Karpas-422 (cell line): ENCODE data around the gene SPAG16. TPM values are rescaled to one million over a fixed set of nuclear protein-coding genes. Genes with fewer than 3 reads are reported as not detected.

Experiments used
- DNase-seq: peaks from one replicate; pipeline ENCODE4 v3.0.0-alpha.2; 2015
- H2AFZ ChIP-seq: fragments of 200-600 bp; sonication (generic); 2 replicates; pipeline ENCODE4 v1.6.1; 2014; ENCODE audit warnings: antibody characterized with exemption, low read length, mixed read lengths
- H3K27ac ChIP-seq: fragments of 200-600 bp; sonication (generic); 2 replicates; pipeline ENCODE4 v1.5.1; 2014; ENCODE audit warnings: mild to moderate bottlenecking, low read length, moderate library complexity
- H3K27me3 ChIP-seq: fragments of 200-600 bp; sonication (generic); 2 replicates; pipeline ENCODE4 v1.6.1; 2014; ENCODE audit warnings: low read length, mixed read lengths
- H3K36me3 ChIP-seq: fragments of 200-600 bp; sonication (generic); 2 replicates; pipeline ENCODE4 v1.6.1; 2014; ENCODE audit warnings: low read length, mixed read lengths; ENCODE audit not compliant: insufficient read depth
- H3K4me1 ChIP-seq: fragments of 200-600 bp; sonication (generic); 2 replicates; pipeline ENCODE4 v1.6.1; 2014; ENCODE audit warnings: mild to moderate bottlenecking, low read length, mixed read lengths
- H3K4me2 ChIP-seq: fragments of 200-600 bp; sonication (generic); 2 replicates; pipeline ENCODE4 v1.6.1; 2014; ENCODE audit warnings: low read length, low read depth, mild to moderate bottlenecking; ENCODE audit not compliant: poor library complexity, severe bottlenecking
- H3K4me3 ChIP-seq: fragments of 200-600 bp; sonication (generic); 2 replicates; pipeline ENCODE4 v1.5.1; 2014; ENCODE audit warnings: mild to moderate bottlenecking, antibody characterized with exemption, low read length, mixed read lengths
- H3K79me2 ChIP-seq: fragments of 200-600 bp; sonication (generic); 2 replicates; pipeline ENCODE4 v1.6.1; 2014; ENCODE audit warnings: mild to moderate bottlenecking, low read length, mixed read lengths
- H3K9ac ChIP-seq: fragments of 200-600 bp; sonication (generic); 2 replicates; pipeline ENCODE4 v1.6.0; 2014; ENCODE audit warnings: low read length
- H3K9me2 ChIP-seq: fragments of 200-600 bp; sonication (generic), shearing (Covaris generic); replicated peaks from 2 replicates; pipeline ENCODE4 v1.6.0; 2014; ENCODE audit warnings: mild to moderate bottlenecking, low read length, moderate library complexity; ENCODE audit not compliant: insufficient read depth
- H3K9me3 ChIP-seq: fragments of 300-700, 200-600 bp; sonication (generic); 2 replicates; pipeline ENCODE4 v1.6.1; 2014; ENCODE audit warnings: low read length, mixed read lengths
- H4K20me1 ChIP-seq: fragments of 200-600 bp; sonication (generic); 2 replicates; pipeline ENCODE4 v1.6.1; 2014; ENCODE audit warnings: mild to moderate bottlenecking, antibody characterized with exemption, low read length, low read depth; ENCODE audit not compliant: insufficient read depth
- total RNA-seq: library from RNA; depleted of rRNA; stranded (reverse); fragments of >200 nt; shearing (Covaris generic); gene quantifications from 2 replicates; pipeline ENCODE4 v1.2.3, GENCODE V29; 2014; ENCODE audit warnings: low replicate concordance

The SPAG16 gene
- total RNA-seq, 1 experiment from 2014 or later, result 67.8 TPM

DNA sequence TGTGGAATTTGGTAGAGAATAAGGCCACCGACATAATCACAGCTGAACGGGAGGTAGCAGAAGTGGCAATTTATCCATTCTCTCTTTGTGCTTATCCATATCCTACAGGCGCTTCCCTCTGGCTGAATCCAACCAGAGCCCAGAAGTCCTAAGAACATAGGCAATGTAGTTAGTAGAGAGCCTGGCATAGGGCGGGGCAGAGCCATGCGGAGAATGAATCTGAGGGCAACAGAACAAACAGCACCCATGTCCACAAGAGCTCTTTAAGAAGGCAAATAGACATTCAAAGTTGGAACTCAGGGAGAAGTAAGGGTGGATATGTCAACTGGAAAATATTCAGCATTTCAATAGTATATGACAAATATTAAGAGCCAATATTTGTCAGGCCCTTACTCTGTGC is 820.7 kb downstream of the SPAG16 start:
- no peaks in the 10 kb centered on the region for H3K27me3 ChIP-seq
- H3K4me1 ChIP-seq, result no peaks in the 10 kb centered on the region
- no peak overlapping the region for H3K27ac ChIP-seq
- no peak overlapping the region for H2AFZ ChIP-seq
- DNase-seq, result no peak
- H3K9ac ChIP-seq, result no peak overlapping the region
- H3K4me3 ChIP-seq, result no peak overlapping the region
- H3K9me2 ChIP-seq, result no peaks in the 10 kb centered on the region
- H3K36me3 ChIP-seq, result no peaks in the 10 kb centered on the region
- H3K9me3 ChIP-seq, result peaks cover 6% of the 10 kb centered on the region
- H3K4me2 ChIP-seq, result no peak overlapping the region
- no peaks in the 10 kb centered on the region for H3K79me2 ChIP-seq
- H4K20me1 ChIP-seq, result no peaks in the 10 kb centered on the region

DNA sequence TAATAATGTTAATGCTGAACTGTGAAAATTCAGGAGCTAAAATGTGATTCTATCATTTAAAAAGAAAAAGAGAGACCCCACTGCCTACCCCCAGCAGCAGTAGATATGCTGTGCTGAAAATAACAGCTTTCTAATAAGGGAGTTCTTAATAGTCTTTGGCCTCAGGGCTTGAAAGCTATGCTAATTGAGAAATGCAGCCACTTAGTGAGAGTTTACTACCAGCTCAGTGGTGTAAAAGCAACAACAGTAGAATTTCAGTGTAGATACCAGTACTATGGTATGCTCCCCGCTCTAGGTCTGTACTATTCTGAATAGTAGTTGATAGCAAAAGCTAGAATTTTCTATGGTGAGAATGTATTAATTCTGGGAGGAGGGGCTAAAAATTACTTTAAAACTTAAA is 823.5 kb downstream of the SPAG16 start:
- no peak for DNase-seq
- H2AFZ ChIP-seq, result no peak overlapping the region
- H3K4me3 ChIP-seq, result no peak overlapping the region
- no peaks in the 10 kb centered on the region for H4K20me1 ChIP-seq
- H3K9me2 ChIP-seq, result no peaks in the 10 kb centered on the region
- no peaks in the 10 kb centered on the region for H3K4me1 ChIP-seq
- no peak overlapping the region for H3K4me2 ChIP-seq
- no peak overlapping the region for H3K9ac ChIP-seq
- H3K79me2 ChIP-seq, result no peaks in the 10 kb centered on the region
- H3K27me3 ChIP-seq, result no peaks in the 10 kb centered on the region
- no peaks in the 10 kb centered on the region for H3K36me3 ChIP-seq
- no peaks in the 10 kb centered on the region; the same call in none of the 2 replicates for H3K9me3 ChIP-seq
- no peak overlapping the region for H3K27ac ChIP-seq

DNA sequence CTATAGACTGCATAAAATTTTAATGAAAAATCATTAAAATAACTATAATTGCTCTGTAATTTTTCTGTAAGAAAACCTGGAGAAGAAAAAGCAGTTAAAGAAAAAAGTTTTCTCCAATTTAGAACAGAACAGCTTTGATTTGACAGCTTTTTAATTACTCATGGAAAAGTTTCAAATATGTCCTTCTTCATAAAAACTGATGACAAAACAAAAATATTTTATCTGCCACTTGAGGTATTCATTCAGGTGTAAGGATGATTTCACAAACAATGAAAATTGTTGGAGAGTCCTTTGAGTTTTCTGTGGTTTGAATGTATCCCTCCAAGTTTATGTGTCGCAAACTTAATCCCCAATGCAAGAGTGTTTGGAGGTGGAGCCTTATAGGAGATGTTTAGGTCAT is 824.3 kb downstream of the SPAG16 start:
- H3K4me2 ChIP-seq, result no peak overlapping the region
- H3K9me3 ChIP-seq, result no peaks in the 10 kb centered on the region; the same call in none of the 2 replicates
- H3K27ac ChIP-seq, result no peak overlapping the region
- no peak overlapping the region for H3K4me3 ChIP-seq
- H3K9ac ChIP-seq, result no peak overlapping the region
- H2AFZ ChIP-seq, result no peak overlapping the region
- H3K36me3 ChIP-seq, result no peaks in the 10 kb centered on the region
- H3K9me2 ChIP-seq, result no peaks in the 10 kb centered on the region
- H3K4me1 ChIP-seq, result no peaks in the 10 kb centered on the region
- H3K27me3 ChIP-seq, result no peaks in the 10 kb centered on the region
- DNase-seq, result no peak
- no peaks in the 10 kb centered on the region for H3K79me2 ChIP-seq
- no peaks in the 10 kb centered on the region for H4K20me1 ChIP-seq

DNA sequence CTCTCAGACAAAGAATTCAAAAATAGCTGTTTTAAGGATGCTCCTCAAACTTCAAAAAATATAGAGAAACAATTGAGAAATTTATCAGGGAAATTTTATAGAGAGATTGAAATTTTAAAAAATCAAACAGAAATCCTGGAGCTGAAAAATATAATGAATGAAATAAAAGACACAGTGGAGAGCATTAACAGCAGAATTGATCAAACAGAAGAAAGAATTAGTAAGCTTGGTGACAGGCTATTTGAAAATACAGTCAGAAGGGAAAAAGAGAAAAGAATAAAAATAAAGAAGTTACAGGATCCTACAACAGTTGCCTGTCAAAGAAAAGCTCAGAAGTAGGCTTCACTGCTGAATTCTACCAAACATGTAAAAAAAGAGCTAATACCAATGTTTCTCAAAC is 832.8 kb downstream of the SPAG16 start:
- H3K9me3 ChIP-seq, result peaks cover 23% of the 10 kb centered on the region; the same call in 1 of the 2 replicates
- no peak for DNase-seq

DNA sequence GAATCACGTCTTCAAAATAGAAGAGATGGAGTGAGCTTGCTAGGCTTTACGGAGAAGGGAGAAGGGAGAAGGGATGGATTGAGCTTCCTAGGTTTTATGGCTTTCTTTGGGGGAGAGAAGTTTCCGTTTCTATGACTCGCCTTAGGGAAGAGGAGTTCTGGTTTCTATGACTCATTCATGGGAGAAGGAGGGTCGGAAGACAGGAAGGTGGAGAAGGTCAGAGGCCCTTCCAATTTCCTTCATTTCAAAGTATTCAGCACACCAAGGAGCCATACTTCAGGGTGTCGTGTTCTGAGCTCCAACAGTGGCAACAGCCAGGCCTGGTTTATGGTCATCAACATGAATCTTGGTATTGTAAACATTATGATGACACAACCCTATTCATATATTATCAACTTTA is 841.9 kb downstream of the SPAG16 start:
- H2AFZ ChIP-seq, result no peak overlapping the region
- no peak overlapping the region for H3K4me2 ChIP-seq

More for the DNA sequence above, 832.8 kb downstream of the SPAG16 start:
- no peaks in the 10 kb centered on the region for H3K36me3 ChIP-seq
- H3K4me3 ChIP-seq, result no peak overlapping the region
- H3K79me2 ChIP-seq, result no peaks in the 10 kb centered on the region
- H3K9ac ChIP-seq, result no peak overlapping the region
- H3K9me2 ChIP-seq, result no peaks in the 10 kb centered on the region
- no peak overlapping the region for H3K27ac ChIP-seq
- H3K4me2 ChIP-seq, result no peak overlapping the region
- H3K4me1 ChIP-seq, result no peaks in the 10 kb centered on the region
- H2AFZ ChIP-seq, result no peak overlapping the region
- no peaks in the 10 kb centered on the region for H3K27me3 ChIP-seq
- H4K20me1 ChIP-seq, result no peaks in the 10 kb centered on the region

DNA sequence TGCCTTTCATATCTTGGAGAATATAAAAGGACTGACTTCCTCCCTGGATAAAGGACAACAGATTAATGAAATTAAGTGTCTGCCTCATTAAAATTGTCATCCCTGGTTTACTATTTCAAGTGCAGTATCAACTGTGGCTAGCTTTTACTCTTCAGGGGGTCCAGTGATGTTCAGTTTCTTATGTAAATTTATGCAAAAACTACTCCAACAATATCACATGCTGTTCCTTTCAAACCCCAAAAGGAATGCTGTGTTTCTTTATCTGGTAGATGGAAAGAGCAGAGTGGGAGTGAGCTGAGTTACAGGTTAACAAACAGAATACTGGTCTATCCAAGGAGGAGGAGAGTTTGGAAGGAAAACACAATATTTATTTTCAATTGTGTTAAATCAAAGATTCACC is 842.9 kb downstream of the SPAG16 start:
- no peak overlapping the region for H3K9ac ChIP-seq
- H3K27ac ChIP-seq, result no peak overlapping the region
- H3K4me2 ChIP-seq, result no peak overlapping the region
- no peaks in the 10 kb centered on the region for H4K20me1 ChIP-seq
- H3K36me3 ChIP-seq, result no peaks in the 10 kb centered on the region
- no peak for DNase-seq
- H3K4me1 ChIP-seq, result no peaks in the 10 kb centered on the region
- H3K9me2 ChIP-seq, result no peaks in the 10 kb centered on the region
- H3K79me2 ChIP-seq, result no peaks in the 10 kb centered on the region
- H3K27me3 ChIP-seq, result no peaks in the 10 kb centered on the region
- peaks cover 34% of the 10 kb centered on the region for H3K9me3 ChIP-seq
- H2AFZ ChIP-seq, result no peak overlapping the region
- no peak overlapping the region for H3K4me3 ChIP-seq

More for the DNA sequence above, 841.9 kb downstream of the SPAG16 start:
- Histone ChIP-seq H3K79me2 (no peaks in the 10 kb centered on the region), H3K27ac (no peak overlapping the region), H3K36me3 (no peaks in the 10 kb centered on the region), H3K4me1 (no peaks in the 10 kb centered on the region), H3K9me2 (no peaks in the 10 kb centered on the region), H3K4me3 (no peak overlapping the region), H3K9me3 (peaks cover 36% of the 10 kb centered on the region), H3K9ac (no peak overlapping the region), H4K20me1 (no peaks in the 10 kb centered on the region), H3K27me3 (no peaks in the 10 kb centered on the region)
- no peak for DNase-seq

DNA sequence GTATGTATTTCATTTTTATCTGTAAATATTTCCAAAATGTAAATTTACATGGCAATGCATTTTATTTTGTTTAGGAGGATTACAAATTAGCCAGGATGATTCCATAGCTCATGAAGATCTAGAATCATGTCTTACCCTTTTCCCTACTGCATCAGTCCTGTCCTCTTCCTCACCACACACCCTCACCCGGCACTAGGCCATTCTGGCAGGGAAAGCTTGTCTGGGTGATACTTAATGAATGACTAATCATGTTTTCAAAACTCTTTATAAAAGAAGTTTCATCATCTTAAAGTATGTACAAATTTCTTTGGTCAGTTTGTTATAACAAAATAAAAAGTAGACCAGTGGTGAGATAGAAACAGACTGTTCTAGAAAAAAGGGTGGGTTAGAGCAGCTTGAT is 843.3 kb downstream of the SPAG16 start:
- H3K27ac ChIP-seq, result no peak overlapping the region
- DNase-seq, result no peak

DNA sequence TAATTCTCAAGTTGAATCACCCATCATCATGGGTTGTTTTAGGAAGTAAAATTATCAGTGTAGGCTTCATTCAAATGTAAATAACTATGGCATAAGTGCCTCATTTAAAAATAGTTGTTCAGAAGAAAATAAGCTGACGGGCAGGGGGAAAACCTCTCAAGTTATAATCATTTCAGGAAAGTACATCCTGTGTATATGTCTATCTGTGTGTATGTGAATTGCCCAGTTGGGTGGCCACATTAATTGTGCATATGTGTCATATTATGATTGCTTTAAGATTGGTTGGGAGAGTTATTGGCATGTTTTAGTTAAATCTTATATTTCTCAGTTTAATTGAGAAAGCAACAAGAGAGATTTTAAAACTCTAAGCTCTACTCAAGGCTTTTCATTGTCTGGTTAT is 843.8 kb downstream of the SPAG16 start:
- no peak overlapping the region for H3K9ac ChIP-seq
- H3K4me2 ChIP-seq, result no peak overlapping the region

More for the DNA sequence above, 843.3 kb downstream of the SPAG16 start:
- Histone ChIP-seq H3K27me3 (no peaks in the 10 kb centered on the region), H3K36me3 (no peaks in the 10 kb centered on the region), H3K9me2 (no peaks in the 10 kb centered on the region), H3K4me3 (no peak overlapping the region), H4K20me1 (no peaks in the 10 kb centered on the region), H3K9ac (no peak overlapping the region), H3K79me2 (no peaks in the 10 kb centered on the region), H3K9me3 (peaks cover 34% of the 10 kb centered on the region), H2AFZ (no peak overlapping the region), H3K4me2 (no peak overlapping the region), H3K4me1 (no peaks in the 10 kb centered on the region)

DNA sequence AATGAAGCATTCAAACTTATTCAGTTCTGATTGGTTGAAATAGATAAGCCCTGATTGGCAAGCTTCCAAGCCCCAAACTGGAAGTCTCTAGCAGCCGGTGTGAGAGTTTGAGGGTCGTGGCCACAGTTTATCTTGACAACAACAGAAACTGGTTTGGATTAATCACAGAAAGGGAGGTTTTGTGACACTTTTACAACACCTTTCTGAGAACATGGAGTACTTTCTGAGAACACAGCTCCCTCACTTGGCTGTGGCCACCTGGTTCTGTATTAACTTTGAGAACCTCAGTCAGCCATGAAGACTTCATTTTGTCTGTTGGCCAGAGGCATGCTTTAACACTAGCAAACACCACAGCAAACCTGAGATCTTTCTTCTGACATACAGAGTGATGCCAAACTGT is 845.9 kb downstream of the SPAG16 start:
- H3K27ac ChIP-seq, result no peak overlapping the region
- H4K20me1 ChIP-seq, result no peaks in the 10 kb centered on the region
- no peak overlapping the region for H2AFZ ChIP-seq
- no peak overlapping the region for H3K9ac ChIP-seq
- peaks cover 22% of the 10 kb centered on the region for H3K9me3 ChIP-seq
- no peaks in the 10 kb centered on the region for H3K79me2 ChIP-seq
- no peaks in the 10 kb centered on the region for H3K9me2 ChIP-seq
- no peaks in the 10 kb centered on the region for H3K27me3 ChIP-seq
- no peak overlapping the region for H3K4me2 ChIP-seq
- no peak overlapping the region for H3K4me3 ChIP-seq
- no peaks in the 10 kb centered on the region for H3K4me1 ChIP-seq
- H3K36me3 ChIP-seq, result no peaks in the 10 kb centered on the region
- DNase-seq, result no peak

More for the DNA sequence above, 843.8 kb downstream of the SPAG16 start:
- peaks cover 34% of the 10 kb centered on the region for H3K9me3 ChIP-seq
- H3K27ac ChIP-seq, result no peak overlapping the region
- H4K20me1 ChIP-seq, result no peaks in the 10 kb centered on the region
- H3K4me1 ChIP-seq, result no peaks in the 10 kb centered on the region
- no peaks in the 10 kb centered on the region for H3K36me3 ChIP-seq
- no peak overlapping the region for H3K4me3 ChIP-seq
- H3K27me3 ChIP-seq, result no peaks in the 10 kb centered on the region
- H3K9me2 ChIP-seq, result no peaks in the 10 kb centered on the region
- no peaks in the 10 kb centered on the region for H3K79me2 ChIP-seq
- DNase-seq, result no peak
- no peak overlapping the region for H2AFZ ChIP-seq
